HUDEP-2 (cell line): ENCODE measurements around the gene TAS1R2.
A peak's percentile ranks its signal among the peaks of the same experiment; 100 is the strongest.
"Not testable (repeated sequence)": the region's sequence is repeated elsewhere in the genome, so short reads cannot be mapped to it uniquely, and the experiment has no call there.

Experiments used
- DNase-seq, 76 experiments: peaks; one replicate each; lab custom pipeline; 2025; ENCODE audit not compliant: unreplicated experiment in 76 of 76; lab: John Stamatoyannopoulos, UW

Gene TAS1R2

DNA sequence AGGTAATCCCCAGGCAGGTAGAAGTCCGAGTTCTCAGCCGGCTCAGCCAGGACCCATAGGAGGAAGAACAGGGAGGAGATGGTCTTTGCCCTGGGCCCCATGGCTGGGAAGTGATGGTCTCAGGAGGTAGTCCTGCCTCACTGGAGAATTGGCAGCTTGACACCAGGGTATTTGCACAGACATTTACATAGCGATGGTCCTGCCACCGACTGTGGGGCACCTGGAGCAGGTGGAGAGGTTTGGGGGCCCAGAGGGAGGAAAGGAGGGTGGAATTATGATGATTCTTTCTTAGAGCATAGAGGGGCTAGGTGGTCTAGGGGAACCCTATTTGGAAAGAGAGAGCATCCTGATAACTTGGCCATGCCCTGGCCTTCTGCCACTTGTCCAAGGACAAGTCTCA is at the start of gene TAS1R2:
TAS1R2 (minus strand) TSS at position 101 of the 400 bp plus-strand sequence; CDS start at position 101, 0 bp downstream.
- DNase-seq, result no peak

GRCh38 chr1:18907917-18908845 is 48.7 kb upstream of the TAS1R2 start:
- peak in 73 of 76 experiments; percentile 25 to 88 (median 69) for DNase-seq

DNA sequence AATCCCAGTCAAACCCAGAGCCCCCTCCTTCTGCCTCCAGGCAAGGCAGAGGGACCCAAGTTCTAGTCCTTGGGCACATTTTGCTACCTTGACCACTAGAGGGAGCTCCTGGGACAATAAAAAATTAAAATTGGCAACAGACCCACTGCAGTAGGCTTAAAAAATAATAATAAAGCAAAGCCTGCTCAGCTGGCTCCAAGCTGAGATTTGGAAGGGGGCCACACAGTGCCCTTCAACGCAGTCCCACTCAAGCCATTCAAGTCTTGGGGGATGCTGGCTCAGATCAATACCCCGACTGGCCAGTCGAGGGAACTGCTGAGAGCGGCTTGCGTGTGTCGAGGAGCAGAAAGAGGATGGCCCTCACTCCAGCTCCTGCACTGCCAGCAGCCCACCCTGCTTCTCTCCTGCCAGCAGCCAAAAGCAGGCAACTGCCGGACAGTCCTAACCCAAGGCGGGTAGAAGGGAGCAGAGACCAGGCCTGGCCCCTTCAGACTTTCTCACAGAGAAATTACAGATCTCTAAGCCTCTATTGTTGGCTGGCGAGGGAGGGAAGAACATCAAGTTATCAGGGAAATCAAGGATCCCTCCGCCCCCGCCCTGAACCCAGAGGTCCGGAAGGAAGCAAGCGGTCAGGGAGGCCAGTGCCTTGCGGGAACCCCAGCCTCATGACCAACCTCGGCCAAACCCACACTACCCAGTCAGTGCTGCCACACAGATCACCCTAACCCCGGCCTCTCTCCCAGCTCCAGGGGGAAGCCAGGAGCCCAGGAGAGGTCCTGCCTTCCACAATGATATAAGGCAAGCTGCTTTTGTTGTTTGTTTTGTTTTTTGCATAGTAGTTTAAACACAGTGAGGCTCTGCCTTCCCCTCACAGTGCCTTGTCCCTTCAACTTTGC is 47.8 kb upstream of the TAS1R2 start:
- DNase-seq, result peak in 68 of 76 experiments; percentile 10 to 84 (median 54)

DNA sequence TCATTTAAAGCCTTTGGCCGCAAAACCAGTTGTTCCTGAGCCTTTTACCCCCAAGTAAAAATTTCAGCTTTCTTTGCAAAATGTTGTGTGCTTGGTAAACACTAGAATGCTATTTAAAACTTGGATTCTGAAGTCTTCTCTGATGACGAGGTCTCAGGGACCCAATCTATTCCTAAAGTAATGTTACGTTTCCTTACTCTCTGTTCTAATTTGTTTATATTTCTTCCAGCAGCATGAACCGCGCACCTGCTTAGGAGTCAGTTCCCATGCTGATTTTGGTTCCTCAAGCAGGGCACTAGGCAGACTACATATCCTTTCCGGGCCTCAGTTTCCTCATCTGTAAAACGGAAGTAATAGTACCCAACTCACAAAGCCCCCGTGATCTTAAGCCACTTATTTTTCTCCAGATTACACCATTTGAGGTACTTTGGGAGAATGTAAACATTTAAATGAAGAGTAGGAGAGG is 43.9 kb upstream of the TAS1R2 start:
- no peak for DNase-seq

DNA sequence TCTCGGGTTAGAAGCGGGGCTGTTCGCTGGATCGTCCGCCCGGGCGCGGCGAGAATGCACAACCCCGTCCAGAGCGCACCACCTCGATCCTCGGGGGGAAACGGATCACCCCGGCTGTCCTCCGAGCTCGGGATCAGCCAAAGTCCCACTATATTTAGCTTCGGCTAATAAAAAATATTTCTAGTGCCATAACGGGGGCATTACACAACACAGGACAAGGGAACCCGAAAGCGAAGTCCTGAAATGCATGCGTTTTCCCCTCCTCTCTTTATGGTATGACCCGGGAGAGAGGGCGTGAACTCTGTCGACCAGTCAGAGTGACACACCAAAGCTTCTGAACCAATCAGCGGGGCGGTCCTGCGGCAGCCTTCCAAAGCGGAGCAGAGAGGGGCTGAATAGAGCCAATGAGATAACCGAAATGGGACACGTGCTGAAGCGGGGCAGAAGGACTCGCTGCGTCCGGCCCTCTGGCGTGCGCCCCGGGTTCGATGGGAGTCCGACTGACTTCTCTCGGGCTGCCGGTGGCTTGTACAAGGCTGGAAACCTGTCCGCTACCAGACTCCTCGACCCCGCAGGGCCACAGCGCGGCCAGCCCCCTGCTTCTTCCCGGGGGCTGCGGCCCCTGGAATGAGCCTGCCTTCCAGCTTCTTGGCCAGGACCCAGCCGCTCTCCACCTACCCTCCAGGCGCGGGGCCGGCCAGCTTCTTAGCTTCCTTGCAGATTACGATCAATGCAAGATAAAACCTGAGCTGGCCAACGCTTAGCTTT is 43.2 kb upstream of the TAS1R2 start, which contains the start of gene ALDH4A1:
ALDH4A1 (minus strand) TSS at position 33 of the 768 bp plus-strand sequence; CDS start at position 1, 32 bp downstream.
- peak in 75 of 76 experiments; percentile 70 to 99 (median 97) for DNase-seq

DNA sequence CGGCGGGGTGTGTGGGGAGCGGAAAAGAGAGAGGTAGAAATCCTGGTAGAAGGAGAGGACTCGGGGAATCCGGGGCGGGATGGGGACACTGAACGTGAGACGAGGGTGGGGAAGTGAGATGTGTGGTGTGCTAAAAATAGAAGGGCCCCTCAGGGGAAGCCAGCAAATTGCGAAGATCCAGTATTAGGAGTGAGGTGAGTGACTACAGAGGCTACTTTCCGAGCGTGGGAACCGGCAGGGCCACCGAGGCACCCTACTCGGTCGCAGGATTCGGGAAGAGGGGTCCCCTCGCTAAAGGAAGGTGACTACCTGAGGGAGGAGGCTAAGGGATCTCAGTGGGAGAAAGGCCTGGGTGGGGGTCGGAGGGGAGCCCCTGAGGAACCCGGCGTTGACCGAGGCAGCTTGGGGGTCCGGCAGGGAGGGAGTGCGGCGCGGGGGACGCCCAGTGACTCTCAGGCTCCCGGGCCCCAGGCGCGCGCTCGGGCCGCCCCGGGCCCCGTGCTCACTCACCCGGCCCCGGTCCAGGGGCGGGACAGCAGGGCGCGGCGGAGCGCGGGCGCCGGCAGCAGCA is 42.6 kb upstream of the TAS1R2 start:
- peak in 4 of 76 experiments; percentile 9 to 68 (median 40) for DNase-seq

GRCh38 chr1:18901147-18901951 is 41.9 kb upstream of the TAS1R2 start:
- no peak for DNase-seq

- no peak for DNase-seq
Measured at GRCh38 chr1:18900303-18900841, 40.9 kb upstream of the TAS1R2 start.

GRCh38 chr1:18899363-18900049 is 40.0 kb upstream of the TAS1R2 start:
- no peak for DNase-seq

DNA sequence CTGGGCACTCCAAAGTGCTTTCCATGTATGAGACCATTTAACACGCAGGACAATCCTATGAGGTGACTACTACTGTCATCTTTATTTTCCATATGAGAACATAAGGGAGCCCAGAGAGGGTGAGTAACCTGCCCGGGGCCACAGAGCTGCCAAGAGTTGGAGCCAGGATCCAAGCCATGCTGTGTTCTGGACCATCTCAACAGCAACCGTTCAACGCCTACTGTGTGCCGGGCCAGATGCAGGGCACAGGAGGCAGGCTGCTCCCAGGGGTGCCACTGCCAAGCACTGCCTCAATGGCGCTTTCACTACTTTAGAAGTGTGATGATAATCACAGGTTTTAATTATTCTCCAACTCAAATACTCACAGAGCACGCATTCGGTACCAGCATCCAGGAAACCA is 39.1 kb upstream of the TAS1R2 start:
- DNase-seq, result no peak

GRCh38 chr1:18895317-18895716 is 35.9 kb upstream of the TAS1R2 start:
- no peak for DNase-seq

- DNase-seq, result no peak
Measured at GRCh38 chr1:18893120-18893519, 33.7 kb upstream of the TAS1R2 start.

DNA sequence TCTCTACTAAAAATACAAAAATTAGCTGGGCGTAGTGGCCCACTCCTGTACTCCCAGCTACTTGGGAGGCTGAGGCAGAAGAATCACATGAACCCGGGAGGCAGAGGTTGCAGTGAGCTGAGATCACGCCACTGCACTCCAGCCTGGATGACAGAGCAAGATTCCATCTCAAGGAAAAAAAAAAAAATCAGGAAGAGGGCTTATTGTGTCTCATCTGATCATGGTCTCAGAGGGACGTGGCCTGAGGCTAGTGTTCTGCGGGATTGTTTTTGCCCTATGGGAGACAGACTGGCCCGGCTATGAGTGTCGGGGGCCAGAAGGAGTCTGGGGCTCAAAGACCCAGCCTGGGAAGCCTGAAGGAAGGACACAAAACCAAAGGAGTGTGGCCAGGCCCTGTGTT is 32.4 kb upstream of the TAS1R2 start:
- DNase-seq, result not testable (repeated sequence)

- DNase-seq, result no peak
Measured at GRCh38 chr1:18891426-18891780, 31.9 kb upstream of the TAS1R2 start.

DNA sequence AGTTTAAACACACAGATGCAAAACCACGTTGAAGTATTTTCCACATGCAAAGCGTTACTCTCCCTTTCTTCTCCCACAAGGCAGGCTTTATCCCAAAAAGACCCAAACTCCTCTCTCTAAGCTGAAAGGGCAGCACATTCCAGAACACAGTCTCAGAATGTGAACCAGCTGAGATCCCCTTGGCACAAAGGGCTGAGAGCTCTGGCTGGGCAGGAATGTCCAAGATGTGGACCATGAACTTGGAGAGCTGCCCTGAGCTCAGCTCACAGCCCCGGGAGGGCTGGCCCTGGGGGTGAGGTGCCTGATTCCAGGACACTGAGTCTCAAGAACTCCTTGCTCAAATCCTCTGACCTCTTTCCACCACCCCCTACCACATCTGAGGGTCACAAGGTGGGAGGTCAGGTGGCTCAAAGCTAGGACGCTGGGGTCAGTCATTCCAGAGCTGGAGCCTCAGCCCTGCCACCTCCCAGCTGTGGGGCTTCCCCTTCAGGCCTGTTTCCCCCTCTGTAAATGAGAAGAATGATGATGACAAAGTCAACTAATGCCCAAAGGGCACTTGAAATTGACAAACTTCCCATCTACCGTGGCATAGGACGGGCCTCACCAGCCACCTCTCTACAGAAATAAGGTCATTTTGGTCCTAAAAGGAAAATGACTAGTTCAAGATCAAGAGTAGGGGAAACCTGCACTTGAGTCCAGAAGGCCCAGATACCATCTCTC is 31.4 kb upstream of the TAS1R2 start:
- no peak for DNase-seq

GRCh38 chr1:18886003-18886335 is 26.5 kb upstream of the TAS1R2 start:
- no peak for DNase-seq

GRCh38 chr1:18885311-18886002 is 26.0 kb upstream of the TAS1R2 start:
- DNase-seq, result no peak
